ENCODE measurements around the gene PRCP. TPM values are rescaled to one million over a fixed set of nuclear protein-coding genes. Genes with fewer than 3 reads are reported as not detected.

The PRCP gene
- total and polyA plus RNA-seq, 2 donors (not counting 3 experiments of a cell fraction or from before 2014, with no cell fraction given), result 170 to 277 TPM

- no peak overlapping the region for H3K27ac ChIP-seq (ENCODE audit: insufficient read depth, low read depth, low read length)
Observed at GRCh38 chr11:82810738-82811137, 89.5 kb downstream of the PRCP start.

GRCh38 chr11:82810326-82810725 is 89.9 kb downstream of the PRCP start:
- Histone ChIP-seq H3K9me1 (replicated peaks; ENCODE audit: control insufficient read depth, extremely low read depth, insufficient read depth, low read length) (no peaks in the 10 kb centered on the region), H3K27ac (ENCODE audit: insufficient read depth, low read depth, low read length) (no peak overlapping the region), H3K27me3 (ENCODE audit: control insufficient read depth in 2 of 2, insufficient read depth in 2 of 2, low read length in 2 of 2) (peaks cover 0 to 1% of the 10 kb centered on the region in 2 experiments), H3K4me1 (ENCODE audit: control insufficient read depth, extremely low read depth, insufficient read depth, low read length) (no peaks in the 10 kb centered on the region), H3K79me2 (ENCODE audit: control insufficient read depth, insufficient read depth, low read length) (no peaks in the 10 kb centered on the region), H2AFZ (ENCODE audit: low read depth, low read length) (no peak overlapping the region), H3K4me3 (replicated peaks in 1 of 3; ENCODE audit: insufficient read depth in 1 of 3, low read depth in 1 of 3, low read length in 3 of 3) (no peak overlapping the region), H4K20me1 (replicated peaks; ENCODE audit: control insufficient read depth, extremely low read depth, insufficient read depth, low read length) (no peaks in the 10 kb centered on the region), H3K4me2 (ENCODE audit: insufficient read depth, low read length) (no peak overlapping the region), H3K9me3 (replicated peaks; ENCODE audit: control insufficient read depth, insufficient read depth, low read length) (no peaks in the 10 kb centered on the region), H3K36me3 (ENCODE audit: control insufficient read depth in 2 of 2, extremely low read depth in 1 of 2, insufficient read depth in 2 of 2, low read length in 2 of 2) (no peaks in the 10 kb centered on the region), H3K9ac (replicated peaks; ENCODE audit: extremely low read depth, insufficient read depth, low read length) (no peak overlapping the region)
- intact Hi-C loops (cut with micrococcal nuclease), result no loop called here
- DNase-seq (ENCODE audit: low read depth, low spot score), result no peak
- FAIRE-seq, result no peak
- BruUV-seq (replicated peaks), result no TSS peak
- TF ChIP-seq POLR2AphosphoS5 (IDR thresholded peaks at IDR 0.05; ENCODE audit: insufficient read depth, low read depth, low read length), result no peak
- TF ChIP-seq POLR2A (IDR thresholded peaks at IDR 0.05; ENCODE audit: low read depth, low read length), result no peak
- no peak for TF ChIP-seq MYC (IDR thresholded peaks at IDR 0.05; ENCODE audit: low read depth, low read length)
- no peak for TF ChIP-seq MAX (IDR thresholded peaks at IDR 0.05; ENCODE audit: insufficient read depth, insufficient read length)
- no peak for TF ChIP-seq FOS (IDR thresholded peaks at IDR 0.05; ENCODE audit: borderline replicate concordance, insufficient read depth, low read length)
- TF ChIP-seq CTCF (IDR thresholded peaks at IDR 0.05; ENCODE audit: extremely low read depth in 1 of 2, insufficient read depth in 1 of 2, low read depth in 1 of 2, low read length in 2 of 2), result no peak
- no peak for TF ChIP-seq JUN (IDR thresholded peaks at IDR 0.05; ENCODE audit: borderline replicate concordance, insufficient read depth, insufficient read length, low read depth)
- no peak for TF ChIP-seq GATA2 (IDR thresholded peaks at IDR 0.05; ENCODE audit: insufficient read depth, insufficient read length, low read depth, low read length)
- dilution Hi-C loops (cut with MboI; ENCODE audit: extremely low pct_ligation_motif_present, low sequenced_read_pairs), result no loop called here
- ChIA-PET CTCF (no interaction called here), POLR2A (no interaction called here)

More at GRCh38 chr11:82810738-82811137, 89.5 kb downstream of the PRCP start:
- BruUV-seq (replicated peaks), result no TSS peak
- ChIA-PET CTCF (no interaction called here), POLR2A (no interaction called here)
- Histone ChIP-seq H2AFZ (ENCODE audit: low read depth, low read length) (no peak overlapping the region), H3K36me3 (ENCODE audit: control insufficient read depth in 2 of 2, extremely low read depth in 1 of 2, insufficient read depth in 2 of 2, low read length in 2 of 2) (no peaks in the 10 kb centered on the region), H3K4me3 (replicated peaks in 1 of 3; ENCODE audit: insufficient read depth in 1 of 3, low read depth in 1 of 3, low read length in 3 of 3) (no peak overlapping the region), H3K9ac (replicated peaks; ENCODE audit: extremely low read depth, insufficient read depth, low read length) (no peak overlapping the region), H3K27me3 (ENCODE audit: control insufficient read depth in 2 of 2, insufficient read depth in 2 of 2, low read length in 2 of 2) (peaks cover 0 to 1% of the 10 kb centered on the region in 2 experiments), H3K4me1 (ENCODE audit: control insufficient read depth, extremely low read depth, insufficient read depth, low read length) (no peaks in the 10 kb centered on the region), H3K9me3 (replicated peaks; ENCODE audit: control insufficient read depth, insufficient read depth, low read length) (no peaks in the 10 kb centered on the region), H3K9me1 (replicated peaks; ENCODE audit: control insufficient read depth, extremely low read depth, insufficient read depth, low read length) (no peaks in the 10 kb centered on the region), H3K4me2 (ENCODE audit: insufficient read depth, low read length) (no peak overlapping the region), H4K20me1 (replicated peaks; ENCODE audit: control insufficient read depth, extremely low read depth, insufficient read depth, low read length) (no peaks in the 10 kb centered on the region), H3K79me2 (ENCODE audit: control insufficient read depth, insufficient read depth, low read length) (no peaks in the 10 kb centered on the region)
- intact Hi-C loops (cut with micrococcal nuclease), result no loop called here
- dilution Hi-C loops (cut with MboI; ENCODE audit: extremely low pct_ligation_motif_present, low sequenced_read_pairs), result no loop called here
- TF ChIP-seq JUN (IDR thresholded peaks at IDR 0.05; ENCODE audit: borderline replicate concordance, insufficient read depth, insufficient read length, low read depth), result no peak
- no peak for TF ChIP-seq FOS (IDR thresholded peaks at IDR 0.05; ENCODE audit: borderline replicate concordance, insufficient read depth, low read length)
- no peak for TF ChIP-seq POLR2A (IDR thresholded peaks at IDR 0.05; ENCODE audit: low read depth, low read length)
- TF ChIP-seq POLR2AphosphoS5 (IDR thresholded peaks at IDR 0.05; ENCODE audit: insufficient read depth, low read depth, low read length), result no peak
- no peak for TF ChIP-seq MYC (IDR thresholded peaks at IDR 0.05; ENCODE audit: low read depth, low read length)
- DNase-seq (ENCODE audit: low read depth, low spot score) (no peak), FAIRE-seq (no peak)

Data from endothelial cell of umbilical vein (primary cell).